ENCODE measurements around the gene MGAT3.

DNA sequence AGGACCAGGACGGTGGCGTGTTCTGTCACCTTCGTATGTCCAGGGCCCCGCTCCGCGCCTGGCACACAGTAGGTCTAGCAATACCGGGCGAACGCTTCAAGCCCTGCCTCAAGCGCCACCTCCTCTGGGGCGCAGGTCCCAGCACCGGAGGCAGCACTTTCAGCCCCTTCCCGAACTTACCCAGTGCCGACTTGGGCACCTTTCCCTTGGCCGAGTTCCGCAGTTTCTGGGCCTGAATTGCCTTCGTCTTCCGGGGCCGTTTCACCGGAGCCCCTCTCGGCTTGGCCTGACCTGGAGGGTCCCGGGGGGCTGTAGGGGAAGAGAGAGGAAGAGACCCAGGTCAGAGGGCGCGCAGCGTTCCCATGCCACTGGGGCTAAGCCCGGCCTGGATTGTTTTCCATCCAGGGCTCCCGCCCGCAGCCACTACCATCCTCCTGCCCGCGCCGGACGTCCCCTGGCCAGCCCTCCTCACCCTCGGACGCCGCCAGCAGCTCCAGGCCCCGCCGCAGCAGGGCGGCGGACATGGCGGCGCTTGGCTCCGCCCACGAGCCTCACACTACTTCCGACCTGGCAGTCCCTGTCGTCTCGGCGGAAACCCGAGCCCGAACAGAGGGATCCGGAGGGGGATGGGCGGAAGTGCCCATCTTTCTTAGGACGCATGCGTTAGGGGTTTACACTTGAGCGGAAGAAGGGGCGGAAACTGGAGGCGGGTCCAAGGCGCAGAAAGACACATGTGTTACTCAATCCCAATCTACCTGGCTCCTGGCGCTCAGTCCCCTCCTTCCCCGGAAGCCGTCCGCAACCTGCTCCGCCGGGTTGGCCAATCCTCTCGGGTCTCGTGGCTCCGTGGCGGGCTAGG is 75.6 kb downstream of the MGAT3 start, which contains the start of gene RPS19BP1:
- TF ChIP-seq CTCF (conservative IDR thresholded peaks at IDR 0.05; ENCODE audit: low read length) (no peak), EZH2phosphoT487 (IDR thresholded peaks at IDR 0.05; ENCODE audit: borderline replicate concordance) (no peak)
